Activated T-cell treated with anti-CD3 and anti-CD28 coated beads for 48 hours (primary cell): Measurements from ENCODE around the gene TCP10L.
"Not testable (repeated sequence)": the region's sequence is repeated elsewhere in the genome, so short reads cannot be mapped to it uniquely, and the experiment has no call there.

Experiments
- DNase-seq: peaks from one replicate; pipeline ENCODE4 v3.0.0-alpha.2; 2020; ENCODE audit warnings: low read depth

The TCP10L gene

DNA sequence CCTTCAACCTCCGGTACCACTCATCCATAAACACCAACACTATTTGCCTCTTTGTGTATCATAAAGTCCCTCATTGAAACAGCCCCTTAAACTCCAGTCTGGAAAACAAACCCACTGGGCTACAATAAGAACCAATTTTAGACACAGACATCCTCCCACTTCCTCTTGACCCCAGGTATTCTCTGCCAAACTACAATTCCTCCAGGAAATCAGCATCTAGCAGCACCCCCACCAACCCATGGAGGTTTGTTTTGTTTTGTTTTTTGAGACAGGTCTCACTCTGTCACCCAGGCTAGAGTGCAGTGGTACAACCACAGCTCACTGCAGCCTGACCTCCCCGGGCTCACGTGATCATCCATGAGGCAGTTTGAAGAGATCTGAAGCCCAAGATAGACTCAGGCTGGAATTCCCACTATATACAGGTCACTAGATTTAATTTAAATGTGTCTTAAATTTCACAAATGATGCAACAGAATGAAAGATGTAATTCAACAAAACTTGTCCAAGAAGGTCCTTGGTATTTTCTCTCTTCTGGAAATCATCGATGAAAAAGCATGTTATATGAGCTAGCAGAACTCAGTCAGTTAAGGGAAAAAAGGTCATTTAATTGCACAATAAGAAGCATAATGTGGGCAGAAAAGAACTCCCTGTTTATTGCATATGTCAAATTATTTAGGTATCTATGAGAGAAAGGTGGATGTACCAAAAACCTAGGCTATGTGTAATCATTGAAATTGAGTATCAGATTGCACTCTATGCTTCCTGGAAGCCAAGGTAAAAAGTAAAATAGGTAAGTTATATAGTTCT is 30.3 kb downstream of the TCP10L start:
- no peak for DNase-seq

GRCh38 chr21:32549886-32550285 is 35.4 kb downstream of the TCP10L start:
- DNase-seq, result no peak

- no peak for DNase-seq
These were observed 35.9 kb downstream of the TCP10L start for GRCh38 chr21:32549440-32549839.

DNA sequence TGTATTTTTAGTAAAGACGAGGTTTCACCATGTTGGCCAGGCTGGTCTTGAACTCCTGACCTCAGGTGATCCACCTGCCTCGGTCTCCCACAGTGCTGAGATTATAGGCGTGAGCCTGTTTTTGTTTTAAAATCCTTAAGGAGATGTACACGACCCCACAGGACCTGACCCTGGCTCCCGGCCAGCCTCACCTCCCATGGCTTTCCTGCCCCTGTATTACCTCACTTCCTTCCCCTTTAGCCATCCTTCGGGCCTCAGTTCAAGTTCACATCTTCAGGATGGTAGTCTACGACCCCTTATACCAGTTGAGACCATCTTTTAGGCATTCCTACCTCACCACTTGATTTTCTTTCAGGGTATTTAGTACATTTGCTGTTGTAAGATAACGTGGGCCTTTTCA is 36.3 kb downstream of the TCP10L start:
- DNase-seq, result no peak

DNA sequence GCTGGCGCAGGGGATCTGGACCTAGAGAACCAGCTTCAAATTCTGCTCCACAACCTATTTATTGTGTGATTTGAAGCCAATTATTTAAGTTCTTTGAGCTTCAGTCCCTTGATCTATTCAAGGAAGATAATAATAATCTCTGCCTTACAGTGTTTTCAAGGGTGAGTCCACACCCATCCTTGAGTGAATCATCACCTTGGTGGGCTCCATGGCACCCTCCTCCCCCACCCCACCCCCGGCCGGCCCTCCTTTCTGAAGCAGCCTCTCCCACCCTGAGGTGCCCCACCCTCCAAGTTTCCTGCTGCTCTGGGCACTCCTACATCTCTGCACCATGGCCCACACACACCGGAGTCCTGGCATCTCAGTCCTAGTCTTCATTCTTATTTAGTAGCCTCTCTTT is 38.3 kb downstream of the TCP10L start:
- no peak for DNase-seq

- DNase-seq, result no peak
These were observed 39.3 kb downstream of the TCP10L start for GRCh38 chr21:32545948-32546441.

- no peak for DNase-seq
These were observed 40.6 kb downstream of the TCP10L start for GRCh38 chr21:32544697-32545096.

DNA sequence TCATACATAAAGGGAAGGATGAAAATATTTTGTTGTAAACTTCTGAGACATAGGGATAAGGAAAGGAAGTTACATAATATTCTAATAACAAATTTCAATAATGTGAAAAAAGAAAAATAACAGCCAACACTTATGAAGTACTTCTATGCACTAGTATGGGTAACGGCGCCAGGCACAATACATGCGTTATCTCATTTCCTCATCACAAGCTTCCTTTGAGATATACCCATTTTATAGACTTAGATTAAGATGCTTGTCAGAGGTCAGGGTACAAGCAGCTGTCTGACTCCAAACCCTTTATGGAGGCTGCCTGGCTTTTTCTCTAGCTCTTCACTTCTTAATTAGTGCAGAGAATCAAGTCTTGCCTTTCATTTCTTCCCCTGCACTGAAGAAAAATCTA is 41.3 kb downstream of the TCP10L start:
- no peak for DNase-seq

DNA sequence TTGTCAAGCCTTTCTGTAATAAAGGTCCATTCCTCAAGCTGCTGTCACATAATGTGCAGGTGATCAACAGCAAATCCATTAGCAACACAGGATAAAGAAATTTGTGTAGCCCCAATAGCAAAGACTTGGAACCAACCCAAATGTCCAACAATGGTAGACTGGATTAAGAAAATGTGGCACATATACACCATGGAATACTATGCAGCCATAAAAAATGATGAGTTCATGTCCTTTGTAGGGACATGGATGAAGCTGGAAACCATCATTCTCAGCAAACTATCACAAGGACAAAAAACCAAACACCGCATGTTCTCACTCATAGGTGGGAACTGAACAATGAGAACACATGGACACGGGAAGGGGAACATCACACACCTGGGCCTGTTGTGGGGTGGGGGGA is 42.3 kb downstream of the TCP10L start:
- DNase-seq, result not testable (repeated sequence)

DNA sequence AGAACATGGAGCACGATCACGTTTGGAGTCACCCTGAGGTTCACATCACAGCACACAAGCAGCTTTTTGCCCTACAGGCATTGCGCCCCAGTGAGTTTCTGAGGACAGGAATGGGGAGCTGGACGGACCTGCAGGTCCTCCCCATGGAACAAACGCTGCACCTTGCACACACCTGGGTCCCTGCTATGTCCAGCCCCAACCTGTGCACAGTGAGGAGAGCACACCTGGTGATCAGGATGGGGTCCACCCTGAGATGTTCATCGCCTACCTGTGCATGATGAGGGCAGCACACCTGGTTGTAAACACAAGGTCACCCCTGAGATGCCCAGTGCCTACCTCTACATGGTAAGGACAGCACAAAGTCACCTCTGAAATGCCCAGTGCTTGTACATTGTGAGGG is 45.9 kb downstream of the TCP10L start:
- DNase-seq, result no peak

DNA sequence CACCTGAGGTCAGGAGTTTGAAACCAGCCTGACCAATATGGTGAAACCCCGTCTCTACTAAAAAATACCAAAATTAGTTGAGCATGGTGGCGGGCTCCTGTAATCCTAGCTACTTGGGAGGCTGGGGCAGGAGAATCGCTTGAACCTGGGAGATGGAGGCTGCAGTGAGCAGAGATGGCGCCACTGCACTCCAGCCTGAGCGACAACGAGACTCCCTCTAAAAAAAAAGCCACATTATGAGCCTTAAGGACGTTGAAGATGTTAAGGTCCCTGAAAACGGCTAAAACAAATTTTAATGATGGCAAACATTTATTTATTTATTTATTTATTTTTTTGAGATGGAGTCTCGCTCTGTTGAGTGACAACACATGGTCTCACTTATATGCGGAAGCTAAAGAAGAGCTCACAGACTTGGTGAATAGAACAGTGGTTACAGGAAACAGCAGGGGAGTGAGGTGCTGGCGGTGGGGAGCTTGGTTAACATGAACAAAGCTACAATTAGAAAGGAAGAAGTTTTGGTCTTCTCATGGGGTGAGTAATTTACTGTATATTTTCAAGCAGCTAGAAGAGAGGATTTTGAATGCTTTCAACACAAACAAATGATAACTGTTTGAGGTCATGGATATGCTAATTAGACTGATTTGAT is 47.1 kb downstream of the TCP10L start:
- DNase-seq, result no peak

- no peak for DNase-seq
These were observed 47.8 kb downstream of the TCP10L start for GRCh38 chr21:32537569-32537881.

DNA sequence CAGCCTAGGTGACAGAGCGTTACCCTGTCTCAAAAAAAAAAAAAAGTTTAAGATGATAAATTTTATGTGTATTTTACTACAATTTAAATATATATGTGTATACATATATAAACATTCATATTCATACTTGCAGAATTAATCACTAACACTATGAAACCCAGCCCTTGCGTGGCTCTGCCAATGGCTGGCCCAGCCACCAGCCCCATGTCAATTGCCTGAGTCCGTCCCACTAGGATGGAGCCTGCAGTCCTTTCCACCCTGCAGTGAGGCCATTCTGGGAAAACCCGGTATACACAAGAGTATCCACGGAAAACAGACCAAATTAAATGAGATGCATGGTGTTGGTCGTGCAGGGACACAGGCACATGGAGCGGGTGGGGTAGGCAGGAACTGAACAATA is 49.7 kb downstream of the TCP10L start:
- DNase-seq, result no peak

DNA sequence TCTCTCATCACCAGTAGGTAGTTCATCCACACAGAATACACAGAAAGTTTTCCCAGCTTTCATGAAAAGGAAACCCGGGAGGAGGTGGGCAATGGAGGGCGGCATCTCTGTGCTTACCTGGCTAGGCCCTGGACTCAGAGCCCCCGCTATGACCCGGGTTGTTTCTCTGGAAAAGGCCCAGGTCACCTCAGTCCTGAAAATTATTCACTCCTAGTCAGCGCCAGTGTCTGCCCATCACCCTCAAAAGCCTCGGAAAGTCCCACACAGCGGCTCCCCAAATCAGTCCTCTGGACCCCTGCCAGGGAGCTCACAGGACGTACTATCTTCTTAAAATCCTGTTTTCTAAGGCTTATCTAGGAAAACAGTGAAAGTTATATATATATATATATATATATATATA is 51.2 kb downstream of the TCP10L start:
- DNase-seq, result no peak

- DNase-seq, result no peak
These were observed 51.7 kb downstream of the TCP10L start for GRCh38 chr21:32533611-32534010.

DNA sequence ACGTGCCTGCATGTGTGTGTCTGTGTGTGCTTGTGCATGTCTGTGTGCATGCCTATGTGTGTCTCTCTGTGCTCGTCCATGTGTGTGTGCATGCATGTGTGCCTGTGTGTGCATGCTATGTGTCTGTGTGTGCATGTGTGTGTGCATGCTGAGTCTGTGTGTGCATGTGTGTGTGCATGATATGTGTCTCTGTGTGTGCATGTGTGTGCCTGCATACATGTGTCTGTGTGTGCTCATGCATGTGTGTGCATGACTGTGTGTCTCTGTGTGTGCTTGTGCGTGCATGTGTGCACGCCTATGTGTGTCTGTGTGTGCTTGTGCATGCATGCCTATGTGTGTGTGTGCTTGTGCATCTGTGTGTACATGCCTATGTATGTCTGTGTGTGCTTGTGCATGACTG is 52.3 kb downstream of the TCP10L start:
- no peak for DNase-seq

DNA sequence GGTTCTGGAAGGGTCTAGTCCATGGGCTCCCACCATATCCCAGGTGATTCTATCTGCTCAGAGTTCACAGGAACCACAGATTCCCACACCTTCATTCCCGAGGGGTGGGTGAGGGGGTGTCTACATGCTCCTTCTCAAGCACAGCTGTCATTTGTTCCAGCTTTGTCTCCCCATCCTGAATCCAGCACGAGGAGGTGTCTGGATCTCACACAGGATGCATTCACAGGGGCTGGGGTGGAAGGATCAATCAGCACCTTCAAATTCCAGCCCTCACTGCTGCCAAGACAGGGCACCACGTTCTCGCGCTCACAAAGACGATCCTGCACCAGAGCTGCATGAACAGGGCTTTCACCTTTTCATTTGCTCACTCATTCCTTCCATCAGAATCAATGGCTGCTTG is 52.7 kb downstream of the TCP10L start:
- DNase-seq, result no peak

GRCh38 chr21:32531561-32531960 is 53.8 kb downstream of the TCP10L start:
- DNase-seq, result not testable (repeated sequence)

DNA sequence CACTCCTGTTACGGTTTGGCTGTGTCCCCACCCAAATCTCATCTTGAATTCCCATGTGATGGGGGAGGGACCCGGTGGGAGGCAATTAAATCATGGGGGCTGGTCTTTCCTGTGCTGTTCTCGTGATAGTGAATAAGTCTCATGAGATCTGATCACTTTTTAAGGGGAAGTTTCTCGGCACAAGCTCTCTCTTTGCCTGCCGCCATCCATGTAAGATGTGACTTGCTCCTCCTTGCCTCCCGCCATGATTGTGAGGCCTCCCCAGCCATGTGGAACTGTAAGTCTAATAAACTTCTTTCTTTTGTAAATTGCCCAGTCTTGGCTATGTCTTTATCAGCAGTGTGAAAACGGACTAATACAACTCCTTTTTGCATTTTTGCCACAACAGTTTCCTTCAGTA is 54.5 kb downstream of the TCP10L start:
- DNase-seq, result not testable (repeated sequence)

GRCh38 chr21:32529679-32530078 is 55.6 kb downstream of the TCP10L start:
- DNase-seq, result no peak

GRCh38 chr21:32525282-32525681 is 60.0 kb downstream of the TCP10L start:
- no peak for DNase-seq

- no peak for DNase-seq
These were observed 61.2 kb downstream of the TCP10L start for GRCh38 chr21:32523988-32524719.
